Panc1 (cell line): ENCODE measurements around the gene PCLO. TPM values are rescaled to one million over a fixed set of nuclear protein-coding genes. Genes with fewer than 3 reads are reported as not detected.

Experiments used
- ATAC-seq: fragments of 200-7000 bp; cut with Tn5 transposase; 2 replicates; pipeline ENCODE4 v1.9.1; 2020; ENCODE audit warnings: mild to moderate bottlenecking, moderate library complexity
- BruUV-seq: library from RNA; stranded (reverse); fragments of 400-500 nt; replicated peaks from 2 replicates; lab custom pipeline; 2021; lab: Mats Ljungman, UMichigan
- CTCF ChIA-PET: fragments of 300-600 bp; sonication (Branson Sonifier 250); formaldehyde crosslinking; loops from one replicate; lab custom pipeline; 2022; ENCODE audit warnings: antibody characterized with exemption; lab: Charles Lee
- POLR2A ChIA-PET: fragments of 300-600 bp; sonication (Branson Sonifier 250); formaldehyde crosslinking; loops from one replicate; lab custom pipeline; 2022; ENCODE audit warnings: antibody characterized with exemption; lab: Charles Lee
- DNase-seq: peaks from one replicate; pipeline ENCODE4 v3.0.0-alpha.2; 2010; ENCODE audit warnings: low read depth, low spot score
- H3K27ac ChIP-seq: 2 replicates; pipeline ENCODE4 v1.5.1; 2011; ENCODE audit warnings: mild to moderate bottlenecking, low read length, inconsistent platforms
- H3K27me3 ChIP-seq: fragments of 200-500 bp; sonication (Bioruptor generic); 2 replicates; pipeline ENCODE4 v1.6.0; 2014; ENCODE audit warnings: low read length, inconsistent platforms; ENCODE audit not compliant: control insufficient read depth, insufficient read depth
- H3K36me3 ChIP-seq: fragments of 200-500 bp; sonication (Bioruptor generic); 2 replicates; pipeline ENCODE4 v1.5.1; 2014; ENCODE audit warnings: inconsistent platforms, mild to moderate bottlenecking, low read length, moderate library complexity; ENCODE audit not compliant: control insufficient read depth, insufficient read depth
- H3K4me1 ChIP-seq: 2 replicates; pipeline ENCODE4 v1.5.1; 2011; ENCODE audit warnings: inconsistent platforms, mild to moderate bottlenecking, low read length, moderate library complexity; ENCODE audit not compliant: control insufficient read depth, insufficient read depth
- H3K4me3 ChIP-seq, 2 experiments: 2 replicates each; pipeline ENCODE4 v1.5.1; 2011 to 2012; ENCODE audit warnings: low read depth in 2 of 2, low read length in 2 of 2, mild to moderate bottlenecking in 2 of 2, inconsistent platforms in 1 of 2, moderate library complexity in 1 of 2
- H3K9me3 ChIP-seq: fragments of 200-500 bp; sonication (Bioruptor generic); 2 replicates; pipeline ENCODE4 v1.5.1; 2014; ENCODE audit warnings: low read depth, mild to moderate bottlenecking, inconsistent platforms, low read length, moderate library complexity; ENCODE audit not compliant: control insufficient read depth, insufficient read depth
- POLR2AphosphoS5 ChIP-seq: IDR thresholded peaks from 2 replicates; pipeline ENCODE4 v1.6.1; 2012; ENCODE audit warnings: mild to moderate bottlenecking, low read depth, low read length, moderate library complexity
- SIN3A ChIP-seq: IDR thresholded peaks from 2 replicates; pipeline ENCODE4 v1.6.1; 2012; ENCODE audit warnings: low read depth, mild to moderate bottlenecking, low read length, moderate library complexity, borderline replicate concordance; ENCODE audit not compliant: insufficient read depth
- TCF7L2 ChIP-seq: IDR thresholded peaks from 2 replicates; pipeline ENCODE4 v1.6.1; 2011; ENCODE audit warnings: mild to moderate bottlenecking, low read depth, low read length, inconsistent platforms
- in situ Hi-C: cut with HindIII; loops from 2 replicates; pipeline ENCODE4 v1.10.0; 2016; ENCODE audit warnings: low sequenced_read_pairs, low pct_unique_long_range_greater_than_20kb
- intact Hi-C: fragments of 100-400 bp; cut with micrococcal nuclease; formaldehyde crosslinking; loops from one replicate; pipeline ENCODE4 v1.10.0; 2022; ENCODE audit not compliant: unreplicated experiment
- total RNA-seq: library from RNA; stranded (reverse); gene quantifications from one replicate; pipeline ENCODE4 v1.2.1, GENCODE V29; 2021; ENCODE audit not compliant: unreplicated experiment
- TF ChIP-seq, protein P1 (sequence below), 2 experiments: IDR thresholded peaks; 2 replicates each; pipeline ENCODE4 v1.6.1; 2011 to 2012; ENCODE audit warnings: low read depth in 2 of 2, control low read depth in 1 of 2, low read length in 1 of 2, mild to moderate bottlenecking in 1 of 2, moderate library complexity in 1 of 2; ENCODE audit not compliant: insufficient read depth in 1 of 2
- TF ChIP-seq, protein P2 (sequence below): fragments of 450-650 bp; IDR thresholded peaks from 2 replicates; pipeline ENCODE4 v1.5.1; 2017; ENCODE audit warnings: mild to moderate bottlenecking

The PCLO gene
- total RNA-seq, 1 experiment from 2014 or later: 1.1 TPM

DNA sequence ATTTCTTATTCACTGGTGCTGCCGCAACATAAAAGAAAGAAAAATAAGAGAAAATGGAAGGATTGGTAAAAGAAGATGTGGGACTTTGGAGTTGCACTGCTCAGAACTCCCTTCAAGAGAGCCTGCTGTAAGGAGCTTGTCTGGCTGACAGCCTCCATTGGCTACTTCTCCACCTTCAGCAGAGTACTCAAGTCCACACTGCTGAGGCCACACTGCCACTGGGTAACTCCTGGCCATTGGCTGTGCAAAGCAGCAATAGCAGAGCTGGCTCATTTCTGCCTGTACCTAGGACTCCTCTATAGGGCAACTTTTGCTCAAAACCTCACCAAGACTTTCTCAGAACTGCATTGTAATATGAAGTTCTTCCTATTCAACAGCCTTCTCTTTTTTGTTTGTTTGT lies 38.7 kb upstream of the PCLO start:
- TF ChIP-seq, protein P1, sequence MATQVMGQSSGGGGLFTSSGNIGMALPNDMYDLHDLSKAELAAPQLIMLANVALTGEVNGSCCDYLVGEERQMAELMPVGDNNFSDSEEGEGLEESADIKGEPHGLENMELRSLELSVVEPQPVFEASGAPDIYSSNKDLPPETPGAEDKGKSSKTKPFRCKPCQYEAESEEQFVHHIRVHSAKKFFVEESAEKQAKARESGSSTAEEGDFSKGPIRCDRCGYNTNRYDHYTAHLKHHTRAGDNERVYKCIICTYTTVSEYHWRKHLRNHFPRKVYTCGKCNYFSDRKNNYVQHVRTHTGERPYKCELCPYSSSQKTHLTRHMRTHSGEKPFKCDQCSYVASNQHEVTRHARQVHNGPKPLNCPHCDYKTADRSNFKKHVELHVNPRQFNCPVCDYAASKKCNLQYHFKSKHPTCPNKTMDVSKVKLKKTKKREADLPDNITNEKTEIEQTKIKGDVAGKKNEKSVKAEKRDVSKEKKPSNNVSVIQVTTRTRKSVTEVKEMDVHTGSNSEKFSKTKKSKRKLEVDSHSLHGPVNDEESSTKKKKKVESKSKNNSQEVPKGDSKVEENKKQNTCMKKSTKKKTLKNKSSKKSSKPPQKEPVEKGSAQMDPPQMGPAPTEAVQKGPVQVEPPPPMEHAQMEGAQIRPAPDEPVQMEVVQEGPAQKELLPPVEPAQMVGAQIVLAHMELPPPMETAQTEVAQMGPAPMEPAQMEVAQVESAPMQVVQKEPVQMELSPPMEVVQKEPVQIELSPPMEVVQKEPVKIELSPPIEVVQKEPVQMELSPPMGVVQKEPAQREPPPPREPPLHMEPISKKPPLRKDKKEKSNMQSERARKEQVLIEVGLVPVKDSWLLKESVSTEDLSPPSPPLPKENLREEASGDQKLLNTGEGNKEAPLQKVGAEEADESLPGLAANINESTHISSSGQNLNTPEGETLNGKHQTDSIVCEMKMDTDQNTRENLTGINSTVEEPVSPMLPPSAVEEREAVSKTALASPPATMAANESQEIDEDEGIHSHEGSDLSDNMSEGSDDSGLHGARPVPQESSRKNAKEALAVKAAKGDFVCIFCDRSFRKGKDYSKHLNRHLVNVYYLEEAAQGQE (IDR thresholded peaks at IDR 0.05; ENCODE audit: insufficient read depth in 1 of 2, low read depth in 2 of 2, low read length in 1 of 2): no peak
- TF ChIP-seq SIN3A (no peak), TCF7L2 (no peak), POLR2AphosphoS5 (no peak)
- TF ChIP-seq, protein P2, sequence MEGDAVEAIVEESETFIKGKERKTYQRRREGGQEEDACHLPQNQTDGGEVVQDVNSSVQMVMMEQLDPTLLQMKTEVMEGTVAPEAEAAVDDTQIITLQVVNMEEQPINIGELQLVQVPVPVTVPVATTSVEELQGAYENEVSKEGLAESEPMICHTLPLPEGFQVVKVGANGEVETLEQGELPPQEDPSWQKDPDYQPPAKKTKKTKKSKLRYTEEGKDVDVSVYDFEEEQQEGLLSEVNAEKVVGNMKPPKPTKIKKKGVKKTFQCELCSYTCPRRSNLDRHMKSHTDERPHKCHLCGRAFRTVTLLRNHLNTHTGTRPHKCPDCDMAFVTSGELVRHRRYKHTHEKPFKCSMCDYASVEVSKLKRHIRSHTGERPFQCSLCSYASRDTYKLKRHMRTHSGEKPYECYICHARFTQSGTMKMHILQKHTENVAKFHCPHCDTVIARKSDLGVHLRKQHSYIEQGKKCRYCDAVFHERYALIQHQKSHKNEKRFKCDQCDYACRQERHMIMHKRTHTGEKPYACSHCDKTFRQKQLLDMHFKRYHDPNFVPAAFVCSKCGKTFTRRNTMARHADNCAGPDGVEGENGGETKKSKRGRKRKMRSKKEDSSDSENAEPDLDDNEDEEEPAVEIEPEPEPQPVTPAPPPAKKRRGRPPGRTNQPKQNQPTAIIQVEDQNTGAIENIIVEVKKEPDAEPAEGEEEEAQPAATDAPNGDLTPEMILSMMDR: no peak
- no TSS peak for BruUV-seq
- Histone ChIP-seq H3K9me3 (no peaks in the 10 kb centered on the region), H3K27me3 (no peaks in the 10 kb centered on the region), H3K27ac (no peak overlapping the region), H3K36me3 (no peaks in the 10 kb centered on the region), H3K4me3 (no peak overlapping the region), H3K4me1 (no peaks in the 10 kb centered on the region)
- CTCF ChIA-PET: no interaction called here
- in situ Hi-C loops (no loop called here), intact Hi-C loops (no loop called here)
- no peak for DNase-seq
- no peak for ATAC-seq
- POLR2A ChIA-PET: no interaction called here

DNA sequence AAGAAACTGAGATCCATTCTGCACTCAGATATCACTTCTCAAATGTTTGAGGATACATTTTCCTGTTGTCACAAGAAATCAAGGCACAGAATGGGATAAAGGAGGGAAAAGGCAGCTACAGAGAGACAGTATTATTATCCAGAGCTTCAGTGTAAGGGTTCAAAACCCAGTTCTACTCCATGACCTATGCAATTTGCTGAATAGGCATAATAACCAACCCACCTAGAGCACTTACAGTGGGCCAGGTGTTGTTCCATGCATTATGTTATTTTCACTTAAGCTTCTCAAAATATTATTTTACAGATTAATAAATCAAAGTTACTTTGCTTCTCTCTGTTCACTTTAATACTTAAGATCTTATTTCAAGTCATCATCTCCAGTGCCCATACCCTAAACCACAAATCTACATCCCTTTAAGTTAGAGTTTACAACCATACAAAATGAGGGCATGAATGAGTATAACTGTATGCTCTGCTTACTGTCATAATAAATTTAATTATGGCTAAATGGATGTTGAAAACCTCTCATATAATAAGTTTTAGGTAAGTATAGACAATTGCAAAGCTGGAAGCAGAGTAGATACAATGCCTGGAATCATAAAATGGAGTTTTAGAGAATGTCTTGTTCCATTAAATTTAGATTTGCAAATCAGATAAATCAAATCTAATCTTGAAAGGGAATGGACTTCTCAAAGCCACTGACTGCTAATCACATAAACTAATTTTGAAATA lies 28.1 kb upstream of the PCLO start:
- DNase-seq: no peak
- Histone ChIP-seq H3K27ac (no peak overlapping the region), H3K27me3 (peaks cover 2% of the 10 kb centered on the region; the same call in 1 of the 2 replicates), H3K4me3 (no peak overlapping the region), H3K4me1 (no peaks in the 10 kb centered on the region), H3K36me3 (no peaks in the 10 kb centered on the region), H3K9me3 (no peaks in the 10 kb centered on the region)
- POLR2A ChIA-PET: no interaction called here
- BruUV-seq: no TSS peak
- in situ Hi-C loops: no loop called here
- CTCF ChIA-PET: no interaction called here
- TF ChIP-seq TCF7L2 (no peak), POLR2AphosphoS5 (no peak), SIN3A (no peak)
- TF ChIP-seq, protein P1 (IDR thresholded peaks at IDR 0.05; ENCODE audit: insufficient read depth in 1 of 2, low read depth in 2 of 2, low read length in 1 of 2): no peak
- TF ChIP-seq, protein P2: no peak
- ATAC-seq: no peak
- intact Hi-C loops: no loop called here
